ENCODE data around the gene SESN1. TPM values are rescaled to one million over a fixed set of nuclear protein-coding genes. Genes with fewer than 3 reads are reported as not detected.

SESN1 gene
- total and polyA plus RNA-seq, 7 donors = 15.1 to 176 (median 101) TPM

DNA sequence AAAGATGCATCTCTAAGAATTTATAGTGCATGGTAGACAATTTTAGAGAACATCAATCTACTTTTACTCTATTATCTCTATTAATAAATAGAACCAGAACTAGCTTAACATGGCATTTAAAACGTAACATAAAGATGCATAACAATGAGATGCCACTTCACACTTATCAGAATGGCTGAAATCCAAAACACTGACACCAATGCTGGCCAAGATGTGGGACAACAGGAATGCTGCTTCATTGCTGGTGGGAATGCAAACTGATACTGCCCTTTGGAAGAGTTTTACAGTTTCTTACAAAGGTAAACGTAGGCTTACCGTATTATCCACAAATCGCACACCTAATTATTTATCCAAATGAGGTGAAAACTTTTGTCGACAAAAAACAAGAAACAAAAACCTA lies 95.2 kb downstream of the SESN1 start:
- DNase-seq = no peak
- H3K9me3 ChIP-seq = no peaks in the 10 kb centered on the region
- TF ChIP-seq, protein P1, sequence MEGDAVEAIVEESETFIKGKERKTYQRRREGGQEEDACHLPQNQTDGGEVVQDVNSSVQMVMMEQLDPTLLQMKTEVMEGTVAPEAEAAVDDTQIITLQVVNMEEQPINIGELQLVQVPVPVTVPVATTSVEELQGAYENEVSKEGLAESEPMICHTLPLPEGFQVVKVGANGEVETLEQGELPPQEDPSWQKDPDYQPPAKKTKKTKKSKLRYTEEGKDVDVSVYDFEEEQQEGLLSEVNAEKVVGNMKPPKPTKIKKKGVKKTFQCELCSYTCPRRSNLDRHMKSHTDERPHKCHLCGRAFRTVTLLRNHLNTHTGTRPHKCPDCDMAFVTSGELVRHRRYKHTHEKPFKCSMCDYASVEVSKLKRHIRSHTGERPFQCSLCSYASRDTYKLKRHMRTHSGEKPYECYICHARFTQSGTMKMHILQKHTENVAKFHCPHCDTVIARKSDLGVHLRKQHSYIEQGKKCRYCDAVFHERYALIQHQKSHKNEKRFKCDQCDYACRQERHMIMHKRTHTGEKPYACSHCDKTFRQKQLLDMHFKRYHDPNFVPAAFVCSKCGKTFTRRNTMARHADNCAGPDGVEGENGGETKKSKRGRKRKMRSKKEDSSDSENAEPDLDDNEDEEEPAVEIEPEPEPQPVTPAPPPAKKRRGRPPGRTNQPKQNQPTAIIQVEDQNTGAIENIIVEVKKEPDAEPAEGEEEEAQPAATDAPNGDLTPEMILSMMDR (IDR thresholded peaks at IDR 0.05) = no peak
- no peak for ATAC-seq
- peaks cover 84% of the 10 kb centered on the region for H3K4me1 ChIP-seq
- H3K27ac ChIP-seq = peak overlapping the region; percentile 97
- peaks cover 3 to 57% of the 10 kb centered on the region in 2 donors for H3K36me3 ChIP-seq (ENCODE audit: insufficient read depth in 1 of 2, low read depth in 1 of 2)
- 50 to 67% (median 55%) methylated on average over 5 of the region's 5 CpGs for WGBS, 3 donors
- no peaks in the 10 kb centered on the region for H3K27me3 ChIP-seq (ENCODE audit: insufficient read depth in 3 of 3, low read length in 2 of 3)
- no peak overlapping the region for H3K4me3 ChIP-seq
- intact Hi-C loops (cut with DNase I) = no loop called here

DNA sequence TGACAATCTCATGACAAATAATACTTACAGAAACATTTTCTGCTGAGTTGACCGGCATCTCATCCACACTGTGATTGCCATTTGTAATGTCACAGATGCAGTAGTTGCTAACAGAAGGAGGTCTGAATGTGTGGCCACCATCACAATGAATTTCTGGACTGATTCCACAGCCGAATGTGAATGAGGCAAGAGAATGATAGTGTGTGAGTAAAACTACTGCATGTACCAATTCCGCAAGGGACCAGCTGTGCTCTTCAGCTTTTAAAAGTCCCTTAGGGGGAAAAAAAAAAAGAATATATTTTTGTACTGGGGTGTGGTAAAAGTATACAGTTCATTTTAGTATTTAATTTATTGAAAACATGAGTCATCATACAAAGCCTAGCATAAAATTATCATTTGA lies 96.2 kb downstream of the SESN1 start:
- Histone ChIP-seq H3K27me3 (ENCODE audit: insufficient read depth in 3 of 3, low read length in 2 of 3) (no peaks in the 10 kb centered on the region), H3K4me3 (no peak overlapping the region), H3K36me3 (ENCODE audit: insufficient read depth in 1 of 2, low read depth in 1 of 2) (peaks cover 3 to 67% of the 10 kb centered on the region in 2 donors), H3K9me3 (no peaks in the 10 kb centered on the region), H3K4me1 (peaks cover 83% of the 10 kb centered on the region), H3K27ac (peak overlapping the region; percentile 67)
- 52 to 61% (median 57%) methylated on average over 3 of the region's 3 CpGs for WGBS, 3 donors
- TF ChIP-seq, protein P1 (IDR thresholded peaks at IDR 0.05) = no peak
- no peak for DNase-seq
- intact Hi-C loops (cut with DNase I) = no loop called here
- ATAC-seq = no peak

DNA sequence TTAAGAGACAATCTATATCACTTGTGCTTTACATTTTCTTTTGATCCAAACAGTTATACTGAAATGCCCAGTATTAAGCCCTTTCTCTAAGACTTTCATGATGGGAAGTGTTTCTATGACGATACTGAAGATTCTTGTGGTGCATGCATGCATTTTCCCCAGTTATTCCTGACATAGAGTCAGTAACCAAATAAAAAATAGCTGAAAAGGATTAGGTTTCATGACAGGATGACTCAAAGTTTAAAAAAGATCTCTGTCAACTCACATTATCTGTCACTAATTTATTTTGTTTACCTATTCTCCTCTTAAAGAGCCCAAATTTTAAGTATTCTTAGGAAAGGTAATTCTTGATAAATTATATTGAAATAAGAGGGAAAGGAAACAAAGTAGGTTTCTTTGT lies 98.4 kb downstream of the SESN1 start:
- no peak for DNase-seq
- TF ChIP-seq, protein P1 (IDR thresholded peaks at IDR 0.05) = no peak
- H3K36me3 ChIP-seq (ENCODE audit: insufficient read depth in 1 of 2, low read depth in 1 of 2) = peaks cover 6 to 87% of the 10 kb centered on the region in 2 donors
- ATAC-seq = peak in 3 of 4 donors; percentile 43 to 65 (median 59)
- WGBS, 3 donors = 23 to 58% (median 35%) methylated on average over 1 of the region's 1 CpG
- H3K4me3 ChIP-seq = no peak overlapping the region
- H3K27ac ChIP-seq = peak overlapping the region; percentile 67
- no peaks in the 10 kb centered on the region for H3K27me3 ChIP-seq (ENCODE audit: insufficient read depth in 3 of 3, low read length in 2 of 3)
- H3K9me3 ChIP-seq = no peaks in the 10 kb centered on the region
- H3K4me1 ChIP-seq = peaks cover 62% of the 10 kb centered on the region
- intact Hi-C loops (cut with DNase I) = no loop called here

DNA sequence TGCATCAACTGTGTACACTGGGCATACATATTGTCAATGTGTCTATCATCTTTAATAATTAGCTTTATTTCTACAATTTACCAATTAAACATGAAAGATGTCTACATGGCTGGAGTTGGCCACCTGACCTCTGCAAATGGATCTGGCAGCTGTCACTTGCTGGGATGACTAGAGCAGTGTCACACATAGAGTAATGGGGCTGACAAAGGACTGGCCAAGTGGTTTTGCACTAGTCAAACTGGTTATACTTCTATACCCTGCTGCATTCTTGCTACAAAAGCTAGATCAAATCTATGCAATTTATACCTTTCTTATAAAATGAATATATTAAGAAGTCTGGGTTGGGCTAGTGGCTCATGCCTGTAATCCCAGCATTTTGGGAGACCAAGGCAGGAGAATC lies 99.3 kb downstream of the SESN1 start:
- intact Hi-C loops (cut with DNase I) = no loop called here
- H3K27ac ChIP-seq = peak overlapping the region; percentile 67
- ATAC-seq = peak; percentile 63 to 72 (median 66)

More for the DNA sequence above, 99.3 kb downstream of the SESN1 start:
- no peak for DNase-seq
- TF ChIP-seq, protein P1 (IDR thresholded peaks at IDR 0.05) = no peak
- Histone ChIP-seq H3K36me3 (ENCODE audit: insufficient read depth in 1 of 2, low read depth in 1 of 2) (peaks cover 4 to 87% of the 10 kb centered on the region in 2 donors), H3K9me3 (no peaks in the 10 kb centered on the region), H3K4me3 (no peak overlapping the region), H3K4me1 (peaks cover 54% of the 10 kb centered on the region), H3K27me3 (ENCODE audit: insufficient read depth in 3 of 3, low read length in 2 of 3) (no peaks in the 10 kb centered on the region)
